DND-41 (cell line): ENCODE results near the gene PPP2R1A.

Source experiments
- ATAC-seq: fragments of 200-7000 bp; cut with Tn5 transposase; 3 replicates; pipeline ENCODE4 v1.9.1; 2021; ENCODE audit warnings: low read depth; ENCODE audit not compliant: insufficient read depth
- DNase-seq: peaks from one replicate; pipeline ENCODE4 v3.0.0-alpha.2; 2020
- H2AFZ ChIP-seq: 2 replicates; pipeline ENCODE4 v1.6.0; 2012; ENCODE audit warnings: low read depth, low read length
- H3K27ac ChIP-seq: 2 replicates; pipeline ENCODE4 v1.5.1; 2012; ENCODE audit warnings: low read length, inconsistent platforms
- H3K27me3 ChIP-seq: fragments of 200-600 bp; sonication (generic); 2 replicates; pipeline ENCODE4 v1.6.0; 2012; ENCODE audit warnings: low read length, mild to moderate bottlenecking, inconsistent platforms; ENCODE audit not compliant: insufficient read depth, poor library complexity
- H3K36me3 ChIP-seq: 2 replicates; pipeline ENCODE4 v1.5.1; 2012; ENCODE audit warnings: low read length, inconsistent platforms; ENCODE audit not compliant: insufficient read depth
- H3K4me1 ChIP-seq: 2 replicates; pipeline ENCODE4 v1.5.1; 2012; ENCODE audit warnings: mild to moderate bottlenecking, low read length; ENCODE audit not compliant: insufficient read depth
- H3K4me2 ChIP-seq: 2 replicates; pipeline ENCODE4 v1.6.0; 2012; ENCODE audit warnings: mild to moderate bottlenecking, moderate library complexity, low read length, inconsistent platforms; ENCODE audit not compliant: insufficient read depth
- H3K4me3 ChIP-seq, 2 experiments: fragments of 200-600 bp in 1 of 2; shearing (Covaris generic) in 1 of 2; 2 replicates each; pipeline ENCODE4 v1.5.1; 2012 to 2016; ENCODE audit warnings: inconsistent platforms in 2 of 2, low read length in 2 of 2, mild to moderate bottlenecking in 2 of 2, low read depth in 1 of 2, moderate library complexity in 1 of 2
- H3K79me2 ChIP-seq: 2 replicates; pipeline ENCODE4 v1.6.0; 2012; ENCODE audit warnings: low read length, inconsistent platforms; ENCODE audit not compliant: insufficient read depth
- H3K9ac ChIP-seq: 2 replicates; pipeline ENCODE4 v1.6.0; 2012; ENCODE audit warnings: low read depth, mild to moderate bottlenecking, inconsistent platforms, low read length, moderate library complexity
- H3K9me3 ChIP-seq: 2 replicates; pipeline ENCODE4 v1.5.1; 2012; ENCODE audit warnings: low read length, moderate library complexity, mild to moderate bottlenecking, inconsistent platforms; ENCODE audit not compliant: insufficient read depth, severe bottlenecking
- H4K20me1 ChIP-seq: 2 replicates; pipeline ENCODE4 v1.6.0; 2012; ENCODE audit warnings: low read length; ENCODE audit not compliant: insufficient read depth
- EZH2 ChIP-seq: IDR thresholded peaks from 3 replicates; pipeline ENCODE4 v1.6.1; 2012; ENCODE audit warnings: borderline replicate concordance, low read depth, mild to moderate bottlenecking, moderate library complexity, low read length, inconsistent platforms; ENCODE audit not compliant: severe bottlenecking
- TF ChIP-seq, protein P1 (sequence below): IDR thresholded peaks from 2 replicates; pipeline ENCODE4 v1.5.1; 2012; ENCODE audit warnings: borderline replicate concordance, low read length, moderate library complexity, mild to moderate bottlenecking; ENCODE audit not compliant: poor library complexity, severe bottlenecking; ENCODE audit errors: extremely low read depth

PPP2R1A gene

DNA sequence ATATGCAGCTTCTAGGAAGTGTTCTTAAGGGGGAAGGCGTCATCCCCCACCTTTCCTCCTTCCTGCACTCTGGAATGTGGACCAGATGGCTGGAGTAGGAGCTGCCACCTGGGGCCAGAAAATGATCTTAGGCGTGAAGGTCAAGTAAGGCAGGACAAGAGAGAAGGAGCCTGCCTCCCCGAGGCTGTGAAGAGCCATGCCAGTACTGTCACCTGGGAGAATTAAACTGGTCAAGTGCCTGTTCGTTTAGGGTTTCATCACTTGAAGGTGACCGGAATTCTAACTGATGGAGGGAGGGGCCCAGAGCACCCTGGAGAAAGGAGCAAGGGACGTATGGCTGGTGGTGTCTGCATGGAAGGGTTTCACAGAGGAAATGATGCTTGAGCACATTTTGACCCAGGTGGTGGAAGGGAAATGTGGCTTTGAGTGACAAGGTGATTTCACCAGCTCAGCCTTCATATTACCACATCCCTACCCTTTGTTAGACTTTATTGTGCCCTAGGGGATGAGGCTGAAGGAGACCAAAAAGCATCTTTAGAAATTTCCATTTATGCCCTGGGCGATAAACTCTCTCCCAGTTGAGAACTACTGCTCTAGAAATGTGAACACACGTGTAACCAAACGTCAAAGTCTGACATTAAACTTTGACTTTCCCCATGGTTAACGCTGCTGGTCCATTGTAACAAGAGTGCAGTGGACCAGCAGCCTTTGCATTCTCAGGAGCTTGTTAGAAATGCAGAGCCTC lies 37.5 kb downstream of the PPP2R1A start:
- ATAC-seq, result no peak
- Histone ChIP-seq H3K4me3 (no peak overlapping the region), H3K9me3 (no peaks in the 10 kb centered on the region), H4K20me1 (no peaks in the 10 kb centered on the region), H3K4me1 (no peaks in the 10 kb centered on the region), H3K4me2 (no peak overlapping the region), H3K79me2 (no peaks in the 10 kb centered on the region), H2AFZ (no peak overlapping the region), H3K27ac (no peak overlapping the region), H3K36me3 (peaks cover 65% of the 10 kb centered on the region), H3K9ac (no peak overlapping the region), H3K27me3 (no peaks in the 10 kb centered on the region)
- TF ChIP-seq, protein P1, sequence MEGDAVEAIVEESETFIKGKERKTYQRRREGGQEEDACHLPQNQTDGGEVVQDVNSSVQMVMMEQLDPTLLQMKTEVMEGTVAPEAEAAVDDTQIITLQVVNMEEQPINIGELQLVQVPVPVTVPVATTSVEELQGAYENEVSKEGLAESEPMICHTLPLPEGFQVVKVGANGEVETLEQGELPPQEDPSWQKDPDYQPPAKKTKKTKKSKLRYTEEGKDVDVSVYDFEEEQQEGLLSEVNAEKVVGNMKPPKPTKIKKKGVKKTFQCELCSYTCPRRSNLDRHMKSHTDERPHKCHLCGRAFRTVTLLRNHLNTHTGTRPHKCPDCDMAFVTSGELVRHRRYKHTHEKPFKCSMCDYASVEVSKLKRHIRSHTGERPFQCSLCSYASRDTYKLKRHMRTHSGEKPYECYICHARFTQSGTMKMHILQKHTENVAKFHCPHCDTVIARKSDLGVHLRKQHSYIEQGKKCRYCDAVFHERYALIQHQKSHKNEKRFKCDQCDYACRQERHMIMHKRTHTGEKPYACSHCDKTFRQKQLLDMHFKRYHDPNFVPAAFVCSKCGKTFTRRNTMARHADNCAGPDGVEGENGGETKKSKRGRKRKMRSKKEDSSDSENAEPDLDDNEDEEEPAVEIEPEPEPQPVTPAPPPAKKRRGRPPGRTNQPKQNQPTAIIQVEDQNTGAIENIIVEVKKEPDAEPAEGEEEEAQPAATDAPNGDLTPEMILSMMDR, result no peak
- no peak for TF ChIP-seq EZH2
- no peak for DNase-seq

DNA sequence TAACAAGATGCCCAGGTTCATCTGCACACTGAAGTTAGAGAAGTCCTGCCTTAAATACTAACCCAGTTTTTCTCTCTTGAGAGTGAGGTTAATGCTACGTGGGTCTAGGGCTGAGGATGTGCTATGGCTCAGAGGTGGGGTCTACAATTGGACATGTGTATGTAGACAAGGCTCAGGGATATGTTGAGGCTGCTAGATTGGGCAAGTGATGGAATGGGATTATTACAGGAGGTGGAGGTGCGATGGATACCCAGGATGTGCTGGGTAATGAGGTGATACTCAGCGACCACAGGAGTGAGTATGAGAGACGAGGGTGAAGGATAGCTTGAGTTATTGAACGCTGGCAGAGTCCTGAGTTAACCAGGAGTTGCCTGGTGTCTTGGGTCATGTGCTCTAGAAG lies 38.1 kb downstream of the PPP2R1A start:
- Histone ChIP-seq H3K4me1 (no peaks in the 10 kb centered on the region), H3K27ac (no peak overlapping the region), H3K9ac (no peak overlapping the region), H2AFZ (no peak overlapping the region), H3K4me3 (no peak overlapping the region), H3K79me2 (no peaks in the 10 kb centered on the region), H3K27me3 (no peaks in the 10 kb centered on the region), H3K4me2 (no peak overlapping the region), H3K9me3 (no peaks in the 10 kb centered on the region), H4K20me1 (no peaks in the 10 kb centered on the region), H3K36me3 (peaks cover 59% of the 10 kb centered on the region)
- ATAC-seq, result no peak
- TF ChIP-seq EZH2, result no peak
- TF ChIP-seq, protein P1, result no peak
- DNase-seq, result no peak

DNA sequence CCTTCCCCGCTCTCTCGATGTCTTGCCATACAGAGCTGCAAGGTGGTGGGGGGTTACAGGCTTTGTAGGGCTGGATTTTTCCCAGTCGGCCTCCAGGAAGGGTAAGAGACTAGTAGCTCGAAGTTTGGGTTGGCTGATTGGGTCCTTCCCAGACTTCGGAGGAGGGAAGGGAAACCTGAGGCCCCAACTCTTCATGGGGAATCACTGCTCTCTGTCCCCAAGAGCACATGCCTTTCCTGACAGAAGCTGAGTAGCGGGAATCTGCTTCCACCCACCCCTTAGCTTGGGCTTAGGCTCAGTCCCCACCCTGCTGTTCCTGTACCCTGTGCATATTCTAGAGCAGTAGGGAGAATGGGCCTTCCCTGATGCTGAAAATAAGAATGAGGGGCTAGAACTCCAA lies 39.7 kb downstream of the PPP2R1A start:
- DNase-seq (no peak), ATAC-seq (no peak; the same call in 2 of the 3 replicates)
- H3K9me3 ChIP-seq, result no peaks in the 10 kb centered on the region
- H2AFZ ChIP-seq, result no peak overlapping the region
- peaks cover 43% of the 10 kb centered on the region for H3K36me3 ChIP-seq
- no peaks in the 10 kb centered on the region for H3K4me1 ChIP-seq
- TF ChIP-seq, protein P1, result no peak
- TF ChIP-seq EZH2, result no peak
- H3K9ac ChIP-seq, result no peak overlapping the region
- no peak overlapping the region for H3K27ac ChIP-seq
- no peaks in the 10 kb centered on the region for H3K79me2 ChIP-seq
- no peak overlapping the region for H3K4me3 ChIP-seq
- H3K27me3 ChIP-seq, result no peaks in the 10 kb centered on the region
- H4K20me1 ChIP-seq, result no peaks in the 10 kb centered on the region
- H3K4me2 ChIP-seq, result no peak overlapping the region
